Esophagus muscularis mucosa (tissue), 4 donors: ENCODE results near the gene ROBO2.

Experiments
- EP300 ChIP-seq: sonication (generic); formaldehyde crosslinking; IDR thresholded peaks from one replicate; pipeline ENCODE4 v1.6.1; 2017; ENCODE audit warnings: antibody characterized with exemption
- POLR2A ChIP-seq: fragments of 450-650 bp; IDR thresholded peaks from one replicate; pipeline ENCODE4 v1.6.1; 2017; ENCODE audit warnings: antibody characterized with exemption, moderate library complexity, mild to moderate bottlenecking, low read depth
- POLR2AphosphoS5 ChIP-seq, 2 donors: sonication (generic); formaldehyde crosslinking; IDR thresholded peaks; one replicate each; pipeline ENCODE4 v1.6.1; 2017; ENCODE audit warnings: antibody characterized with exemption in 2 of 2
- TF ChIP-seq, protein P1 (sequence below), 3 experiments: fragments of 200-600 bp in 2 of 3; fragments of 450-650 bp in 1 of 3; sonication (generic) in 2 of 3; IDR thresholded peaks; one replicate each; pipeline ENCODE4 v1.5.1; 2017 to 2019; ENCODE audit warnings: antibody characterized with exemption in 3 of 3, mild to moderate bottlenecking in 2 of 3, moderate library complexity in 1 of 3

DNA sequence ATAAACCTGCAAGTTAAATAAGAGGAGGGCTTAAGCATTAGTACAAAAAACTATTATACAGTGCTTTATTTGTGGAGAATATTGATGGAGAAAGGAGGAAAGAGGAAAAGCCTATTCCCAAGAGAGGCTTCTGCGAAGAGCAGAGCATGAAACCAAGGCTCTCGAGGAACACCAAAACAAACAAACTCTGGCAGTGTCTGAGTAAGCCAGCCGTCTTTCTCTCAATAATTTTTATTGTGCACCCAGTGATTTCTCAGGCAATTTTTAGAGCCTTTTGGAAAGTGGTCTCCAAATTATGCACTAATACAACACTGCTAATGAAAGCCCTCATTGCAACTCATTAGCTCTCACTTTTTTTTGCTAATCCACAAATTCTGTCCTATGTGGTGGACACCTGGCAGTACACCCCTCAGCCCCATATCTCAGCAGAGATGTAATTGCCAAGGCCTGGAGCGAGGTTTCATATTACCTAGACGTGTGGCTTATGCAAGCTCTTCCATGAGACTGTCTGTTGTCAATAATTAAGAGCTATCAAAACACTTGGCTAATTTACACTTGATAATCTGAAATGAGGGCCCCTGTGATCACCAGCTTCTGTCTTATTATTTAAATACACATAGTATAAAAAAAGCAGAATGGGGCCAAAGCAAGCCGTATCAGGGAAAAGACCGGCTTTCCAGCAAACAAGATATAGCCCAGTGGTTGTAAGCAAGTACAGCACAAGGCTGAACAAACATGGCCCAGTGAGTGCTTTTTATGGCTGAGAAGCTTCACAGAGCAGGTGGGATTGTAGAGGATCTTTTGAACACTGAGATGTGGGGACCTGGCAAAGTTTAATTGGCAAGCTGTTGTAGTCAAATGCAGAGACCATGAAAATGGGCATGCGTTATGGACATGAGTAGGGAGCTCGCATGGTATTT is 216.9 kb downstream of the ROBO2 start:
- TF ChIP-seq EP300 (no peak), POLR2A (no peak), POLR2AphosphoS5 (IDR thresholded peaks at IDR 0.05) (no peak)
- TF ChIP-seq, protein P1, sequence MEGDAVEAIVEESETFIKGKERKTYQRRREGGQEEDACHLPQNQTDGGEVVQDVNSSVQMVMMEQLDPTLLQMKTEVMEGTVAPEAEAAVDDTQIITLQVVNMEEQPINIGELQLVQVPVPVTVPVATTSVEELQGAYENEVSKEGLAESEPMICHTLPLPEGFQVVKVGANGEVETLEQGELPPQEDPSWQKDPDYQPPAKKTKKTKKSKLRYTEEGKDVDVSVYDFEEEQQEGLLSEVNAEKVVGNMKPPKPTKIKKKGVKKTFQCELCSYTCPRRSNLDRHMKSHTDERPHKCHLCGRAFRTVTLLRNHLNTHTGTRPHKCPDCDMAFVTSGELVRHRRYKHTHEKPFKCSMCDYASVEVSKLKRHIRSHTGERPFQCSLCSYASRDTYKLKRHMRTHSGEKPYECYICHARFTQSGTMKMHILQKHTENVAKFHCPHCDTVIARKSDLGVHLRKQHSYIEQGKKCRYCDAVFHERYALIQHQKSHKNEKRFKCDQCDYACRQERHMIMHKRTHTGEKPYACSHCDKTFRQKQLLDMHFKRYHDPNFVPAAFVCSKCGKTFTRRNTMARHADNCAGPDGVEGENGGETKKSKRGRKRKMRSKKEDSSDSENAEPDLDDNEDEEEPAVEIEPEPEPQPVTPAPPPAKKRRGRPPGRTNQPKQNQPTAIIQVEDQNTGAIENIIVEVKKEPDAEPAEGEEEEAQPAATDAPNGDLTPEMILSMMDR (IDR thresholded peaks at IDR 0.05), result no peak
